Astrocyte (in vitro differentiated cells and primary cell): ENCODE data around the gene ING3. TPM values are rescaled to one million over a fixed set of nuclear protein-coding genes. Genes with fewer than 3 reads are reported as not detected.

Experiments used
- DNase-seq: peaks from one replicate; pipeline ENCODE4 v3.0.0-alpha.2; 2010; ENCODE audit warnings: low read depth
- FAIRE-seq: peaks from 2 replicates; lab custom pipeline; 2011; peaks lifted over from hg19 to GRCh38; lab: Jason Lieb, UNC
- H2AFZ ChIP-seq: 2 replicates; pipeline ENCODE4 v1.6.0; 2012; ENCODE audit warnings: low read depth, low read length, inconsistent platforms
- H3K27ac ChIP-seq: 2 replicates; pipeline ENCODE4 v1.5.1; 2011; ENCODE audit warnings: low read depth, low read length, inconsistent platforms
- H3K27me3 ChIP-seq: 2 replicates; pipeline ENCODE4 v1.6.0; 2011; ENCODE audit warnings: low read length, inconsistent platforms; ENCODE audit not compliant: insufficient read depth
- H3K36me3 ChIP-seq: 2 replicates; pipeline ENCODE4 v1.5.1; 2011; ENCODE audit warnings: low read length, inconsistent platforms; ENCODE audit not compliant: insufficient read depth
- H3K4me1 ChIP-seq: 2 replicates; pipeline ENCODE4 v1.5.1; 2011; ENCODE audit warnings: low read length, inconsistent platforms; ENCODE audit not compliant: insufficient read depth
- H3K4me2 ChIP-seq: 2 replicates; pipeline ENCODE4 v1.6.0; 2012; ENCODE audit warnings: low read length, inconsistent platforms
- H3K4me3 ChIP-seq: 2 replicates; pipeline ENCODE4 v1.5.1; 2011; ENCODE audit warnings: low read depth, mild to moderate bottlenecking, low read length, inconsistent platforms; ENCODE audit not compliant: insufficient read depth
- H3K79me2 ChIP-seq: 2 replicates; pipeline ENCODE4 v1.6.0; 2012; ENCODE audit warnings: mild to moderate bottlenecking, low read length, inconsistent platforms; ENCODE audit not compliant: insufficient read depth
- H3K9ac ChIP-seq: 2 replicates; pipeline ENCODE4 v1.6.0; 2012; ENCODE audit warnings: mild to moderate bottlenecking, low read length, inconsistent platforms
- H3K9me3 ChIP-seq: 2 replicates; pipeline ENCODE4 v1.5.1; 2012; ENCODE audit warnings: low read depth, mild to moderate bottlenecking, low read length, inconsistent platforms; ENCODE audit not compliant: insufficient read depth
- H4K20me1 ChIP-seq: 2 replicates; pipeline ENCODE4 v1.6.0; 2012; ENCODE audit warnings: low read length, inconsistent platforms; ENCODE audit not compliant: insufficient read depth
- H3K27ac Mint-ChIP-seq: one replicate; pipeline ENCODE4 v1.8.0; 2021; ENCODE audit warnings: mild to moderate bottlenecking, mixed read lengths; ENCODE audit not compliant: unreplicated experiment
- H3K27me3 Mint-ChIP-seq: one replicate; pipeline ENCODE4 v1.8.0; 2021; ENCODE audit warnings: low read depth, mixed read lengths; ENCODE audit not compliant: unreplicated experiment
- H3K36me3 Mint-ChIP-seq: one replicate; pipeline ENCODE4 v1.8.0; 2021; ENCODE audit warnings: low read depth, mixed read lengths; ENCODE audit not compliant: unreplicated experiment
- H3K4me1 Mint-ChIP-seq: one replicate; pipeline ENCODE4 v1.8.0; 2021; ENCODE audit warnings: low read depth, mixed read lengths; ENCODE audit not compliant: unreplicated experiment
- H3K4me3 Mint-ChIP-seq: one replicate; pipeline ENCODE4 v1.8.0; 2021; ENCODE audit warnings: mild to moderate bottlenecking, moderate library complexity, mixed read lengths; ENCODE audit not compliant: unreplicated experiment
- H3K9me3 Mint-ChIP-seq: one replicate; pipeline ENCODE4 v1.8.0; 2021; ENCODE audit warnings: mild to moderate bottlenecking, mixed read lengths; ENCODE audit not compliant: unreplicated experiment
- EZH2 ChIP-seq: IDR thresholded peaks from 2 replicates; pipeline ENCODE4 v1.6.1; 2012; ENCODE audit warnings: mild to moderate bottlenecking, low read length, inconsistent platforms; ENCODE audit not compliant: insufficient read depth
- total RNA-seq: library from RNA; stranded (reverse); gene quantifications from 2 replicates; pipeline ENCODE4 v1.2.1, GENCODE V29; 2021
- TF ChIP-seq, protein P1 (sequence below): IDR thresholded peaks from 2 replicates; pipeline ENCODE4 v1.5.1; 2011; ENCODE audit warnings: low read depth, mild to moderate bottlenecking, inconsistent platforms, low read length, moderate library complexity; ENCODE audit not compliant: insufficient read depth

The ING3 gene
- total RNA-seq, 1 donor from 2014 or later = 8.6 TPM

DNA sequence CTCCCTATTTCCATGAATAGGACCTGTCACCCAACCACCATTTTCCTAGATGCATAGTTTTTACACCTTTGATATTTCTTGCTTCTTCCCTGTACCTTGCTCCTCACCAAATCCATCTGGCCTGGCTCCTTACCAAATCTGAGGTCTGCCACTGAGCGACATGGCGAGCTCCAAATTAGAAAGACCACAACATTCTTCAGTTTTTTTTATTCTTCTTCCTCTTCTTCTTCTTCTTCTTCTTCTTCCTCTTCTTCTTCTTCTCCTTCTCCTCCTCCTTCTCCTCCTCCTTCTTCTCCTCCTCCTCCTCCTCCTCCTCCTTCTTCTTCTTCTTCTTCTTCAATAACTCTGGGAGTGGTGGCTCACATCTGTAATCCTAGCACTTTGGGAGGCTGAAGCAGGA is 45.1 kb downstream of the ING3 start:
- H3K36me3 Mint-ChIP-seq = no peaks in the 10 kb centered on the region
- Histone ChIP-seq H3K9me3 (no peaks in the 10 kb centered on the region), H3K27ac (no peak overlapping the region), H3K4me2 (no peak overlapping the region), H3K9ac (no peak overlapping the region), H3K4me3 (no peak overlapping the region), H3K36me3 (no peaks in the 10 kb centered on the region), H3K79me2 (peaks cover 4% of the 10 kb centered on the region), H3K27me3 (no peaks in the 10 kb centered on the region), H3K4me1 (peaks cover 4% of the 10 kb centered on the region), H4K20me1 (no peaks in the 10 kb centered on the region), H2AFZ (no peak overlapping the region)
- no peak overlapping the region for H3K27ac Mint-ChIP-seq
- FAIRE-seq (no peak), DNase-seq (no peak)
- TF ChIP-seq, protein P1, sequence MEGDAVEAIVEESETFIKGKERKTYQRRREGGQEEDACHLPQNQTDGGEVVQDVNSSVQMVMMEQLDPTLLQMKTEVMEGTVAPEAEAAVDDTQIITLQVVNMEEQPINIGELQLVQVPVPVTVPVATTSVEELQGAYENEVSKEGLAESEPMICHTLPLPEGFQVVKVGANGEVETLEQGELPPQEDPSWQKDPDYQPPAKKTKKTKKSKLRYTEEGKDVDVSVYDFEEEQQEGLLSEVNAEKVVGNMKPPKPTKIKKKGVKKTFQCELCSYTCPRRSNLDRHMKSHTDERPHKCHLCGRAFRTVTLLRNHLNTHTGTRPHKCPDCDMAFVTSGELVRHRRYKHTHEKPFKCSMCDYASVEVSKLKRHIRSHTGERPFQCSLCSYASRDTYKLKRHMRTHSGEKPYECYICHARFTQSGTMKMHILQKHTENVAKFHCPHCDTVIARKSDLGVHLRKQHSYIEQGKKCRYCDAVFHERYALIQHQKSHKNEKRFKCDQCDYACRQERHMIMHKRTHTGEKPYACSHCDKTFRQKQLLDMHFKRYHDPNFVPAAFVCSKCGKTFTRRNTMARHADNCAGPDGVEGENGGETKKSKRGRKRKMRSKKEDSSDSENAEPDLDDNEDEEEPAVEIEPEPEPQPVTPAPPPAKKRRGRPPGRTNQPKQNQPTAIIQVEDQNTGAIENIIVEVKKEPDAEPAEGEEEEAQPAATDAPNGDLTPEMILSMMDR = no peak
- TF ChIP-seq EZH2 = no peak
- no peak overlapping the region for H3K4me3 Mint-ChIP-seq
- no peaks in the 10 kb centered on the region for H3K9me3 Mint-ChIP-seq
- H3K27me3 Mint-ChIP-seq = no peaks in the 10 kb centered on the region
- H3K4me1 Mint-ChIP-seq = peaks cover 35% of the 10 kb centered on the region

DNA sequence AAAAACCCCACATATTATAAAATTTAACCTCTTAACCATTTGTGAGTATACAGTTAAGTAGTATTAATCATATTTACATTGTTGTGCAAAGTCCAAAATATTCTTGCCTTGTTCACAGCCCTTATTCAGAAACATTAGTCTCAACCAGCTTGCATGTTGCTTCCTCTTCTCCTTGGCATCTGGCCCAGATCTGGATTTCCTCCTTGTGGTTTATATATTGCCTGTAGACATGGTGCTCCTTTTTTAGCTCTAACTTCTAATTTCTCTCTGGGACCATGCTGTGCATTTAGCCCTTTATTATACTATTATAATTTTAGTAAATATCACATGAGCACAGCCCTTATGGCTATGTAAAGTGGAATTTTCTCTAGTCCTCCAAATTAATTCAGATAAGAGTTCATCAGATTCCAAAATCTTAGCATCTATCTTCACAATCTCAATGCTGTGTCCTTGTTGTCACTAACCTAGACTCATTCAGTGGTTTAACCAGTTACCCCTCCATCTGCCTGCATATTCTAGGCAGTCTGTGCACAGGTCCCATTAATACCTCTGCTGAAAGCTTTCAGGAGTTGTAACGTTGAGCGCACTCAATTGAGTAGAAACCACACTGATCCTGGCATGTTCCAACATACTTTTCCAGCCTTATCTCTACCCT is 45.9 kb downstream of the ING3 start:
- no peak overlapping the region for H2AFZ ChIP-seq
- H3K4me3 ChIP-seq = no peak overlapping the region
- no peaks in the 10 kb centered on the region for H3K36me3 Mint-ChIP-seq
- H3K9me3 ChIP-seq = no peaks in the 10 kb centered on the region
- H3K79me2 ChIP-seq = peaks cover 4% of the 10 kb centered on the region
- no peak overlapping the region for H3K27ac Mint-ChIP-seq
- no peak overlapping the region for H3K9ac ChIP-seq
- no peak for TF ChIP-seq EZH2
- TF ChIP-seq, protein P1 = no peak
- no peak overlapping the region for H3K4me3 Mint-ChIP-seq
- H3K4me1 ChIP-seq = peaks cover 4% of the 10 kb centered on the region
- H3K27ac ChIP-seq = no peak overlapping the region
- H3K27me3 ChIP-seq = no peaks in the 10 kb centered on the region
- FAIRE-seq = peak; percentile 67
- DNase-seq = peak; percentile 82
- H3K4me1 Mint-ChIP-seq = peaks cover 35% of the 10 kb centered on the region
- H3K36me3 ChIP-seq = no peaks in the 10 kb centered on the region
- no peaks in the 10 kb centered on the region for H3K9me3 Mint-ChIP-seq
- H3K4me2 ChIP-seq = no peak overlapping the region
- H4K20me1 ChIP-seq = no peaks in the 10 kb centered on the region
- no peaks in the 10 kb centered on the region for H3K27me3 Mint-ChIP-seq

DNA sequence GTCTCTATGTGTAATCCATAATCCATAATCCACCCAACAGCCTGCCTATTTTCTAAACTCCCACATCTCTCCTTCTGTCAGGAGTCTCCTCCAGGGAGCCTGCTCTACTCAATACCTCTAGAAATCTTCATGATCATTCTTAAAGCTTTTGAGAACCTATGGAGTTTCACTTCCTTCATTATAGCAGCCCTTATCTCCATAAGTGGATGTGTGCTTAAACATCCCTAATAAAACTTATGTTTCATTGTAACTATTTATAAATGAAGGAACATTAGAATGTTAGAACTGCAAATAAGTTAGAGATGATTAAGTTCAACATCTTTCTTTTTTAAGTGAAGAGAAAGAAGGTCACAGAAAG is 46.4 kb downstream of the ING3 start:
- TF ChIP-seq, protein P1 = no peak
- TF ChIP-seq EZH2 = no peak
- H3K9me3 ChIP-seq = no peaks in the 10 kb centered on the region
- H3K4me2 ChIP-seq = no peak overlapping the region
- no peaks in the 10 kb centered on the region for H3K27me3 ChIP-seq
- Mint-ChIP-seq H3K27ac (no peak overlapping the region), H3K4me3 (no peak overlapping the region), H3K4me1 (peaks cover 33% of the 10 kb centered on the region), H3K27me3 (no peaks in the 10 kb centered on the region), H3K36me3 (no peaks in the 10 kb centered on the region), H3K9me3 (no peaks in the 10 kb centered on the region)
- H2AFZ ChIP-seq = no peak overlapping the region
- H3K79me2 ChIP-seq = peaks cover 4% of the 10 kb centered on the region
- no peaks in the 10 kb centered on the region for H4K20me1 ChIP-seq
- H3K4me3 ChIP-seq = no peak overlapping the region
- no peak for DNase-seq
- peaks cover 4% of the 10 kb centered on the region for H3K4me1 ChIP-seq
- no peak for FAIRE-seq
- no peak overlapping the region for H3K9ac ChIP-seq
- no peaks in the 10 kb centered on the region for H3K36me3 ChIP-seq
- H3K27ac ChIP-seq = no peak overlapping the region
